Activated T-helper 1 cell treated with Interleukin-2 at 50 U/mL for 16 hours (primary cell): Measurements from ENCODE around the gene LEO1.

Experiments
- DNase-seq: peaks from one replicate; pipeline ENCODE4 v3.0.0-alpha.2; 2020; ENCODE audit warnings: low read depth

The LEO1 gene

DNA sequence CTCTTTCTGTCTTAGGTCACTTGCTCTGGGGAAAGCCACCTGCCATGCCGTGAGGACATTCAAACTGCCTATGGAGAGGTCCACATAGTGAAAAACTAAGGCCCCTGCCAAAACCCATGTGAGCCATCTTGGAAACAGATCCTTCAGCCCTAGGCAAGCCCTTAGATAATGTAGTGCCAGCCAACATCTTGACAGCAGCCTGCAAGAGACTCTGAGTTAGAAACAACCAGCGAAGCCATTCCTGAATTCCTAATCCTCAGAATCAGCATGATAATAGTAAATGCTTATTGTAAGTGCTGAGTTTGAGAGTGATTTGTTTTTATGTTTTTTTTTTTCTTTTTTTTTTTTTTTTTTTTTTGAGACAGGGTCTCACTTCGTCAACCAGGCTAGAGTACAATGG is 40.6 kb downstream of the LEO1 start:
- no peak for DNase-seq

DNA sequence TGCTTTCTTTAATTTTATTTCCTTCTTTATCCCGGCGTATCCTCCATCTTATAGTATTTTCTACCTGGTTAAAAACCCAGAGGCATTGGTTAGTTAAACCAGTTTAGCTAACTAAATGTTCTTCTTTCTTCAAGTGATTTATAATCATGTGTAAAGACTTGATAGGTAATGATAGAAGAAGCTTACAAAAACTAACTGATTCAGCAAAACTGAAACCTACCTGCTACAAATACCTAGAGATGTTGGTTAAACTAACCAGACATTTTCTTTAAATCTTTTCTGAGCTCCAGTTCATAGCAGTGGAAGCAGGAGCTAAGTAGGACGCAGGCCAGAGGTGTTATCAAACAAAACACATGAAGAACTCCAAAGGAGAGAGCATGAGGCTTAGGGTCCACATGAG is 44.8 kb downstream of the LEO1 start:
- no peak for DNase-seq

DNA sequence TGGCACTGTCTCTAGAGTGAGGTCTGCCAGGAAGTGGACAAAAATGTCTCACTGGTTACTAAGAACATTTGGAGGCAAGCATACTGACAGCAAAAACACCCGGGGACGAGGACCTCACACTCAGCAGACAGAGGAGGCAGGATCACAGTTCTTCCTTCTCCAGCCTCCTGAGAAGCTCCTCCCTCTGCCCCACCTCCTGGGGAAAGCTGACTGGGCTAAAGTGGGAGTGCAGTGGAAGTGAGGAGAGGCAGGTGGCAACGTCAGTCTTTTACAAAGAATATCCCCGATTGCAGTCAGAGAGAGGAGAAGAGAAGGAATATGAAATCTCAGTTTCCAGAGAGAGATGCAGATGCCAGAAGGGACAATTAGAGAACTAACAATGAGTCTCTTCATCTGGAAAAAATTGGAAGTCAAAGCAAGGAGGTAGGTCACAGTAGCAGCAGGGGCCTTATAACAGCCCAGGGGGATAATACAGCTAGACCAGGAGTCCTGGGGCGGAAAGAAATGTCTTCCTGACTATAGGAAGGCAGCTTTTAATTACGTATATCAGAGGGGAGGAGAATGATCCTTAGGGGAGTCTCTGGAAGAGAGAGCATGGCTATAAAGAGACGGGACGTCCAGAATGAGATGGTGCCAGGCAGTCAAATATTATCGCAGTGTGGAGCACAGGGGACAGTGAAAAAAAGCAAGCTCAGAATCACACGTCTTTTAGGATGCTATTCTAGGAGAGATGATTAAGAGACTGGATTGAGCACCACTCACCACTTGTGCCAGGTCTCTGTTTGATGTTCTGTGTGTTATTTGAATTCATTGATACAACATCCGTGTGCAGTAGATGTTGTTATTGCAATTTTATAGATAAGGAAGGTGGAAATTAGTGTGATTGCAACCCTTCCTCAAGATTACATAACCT is 47.2 kb downstream of the LEO1 start:
- DNase-seq = no peak

DNA sequence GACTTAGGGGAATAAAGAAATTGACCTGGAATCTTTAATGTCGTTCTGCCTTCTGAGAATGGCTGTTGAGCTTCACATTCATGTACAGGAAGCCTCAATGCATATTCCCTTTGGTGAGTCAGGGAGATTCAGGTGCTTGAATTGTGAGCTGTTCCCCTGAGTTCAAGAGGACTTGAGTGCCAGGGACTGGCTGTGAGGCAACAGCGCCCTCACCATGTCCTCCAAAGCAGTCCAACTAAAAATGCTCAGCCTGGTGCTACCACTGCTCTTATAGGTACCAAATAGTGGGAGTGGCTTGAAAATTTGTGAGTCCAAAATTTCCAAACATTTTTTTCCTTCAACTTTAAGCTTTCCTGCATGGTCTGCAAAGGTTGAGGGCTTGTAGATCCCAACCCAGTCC is 54.1 kb downstream of the LEO1 start:
- DNase-seq = no peak

DNA sequence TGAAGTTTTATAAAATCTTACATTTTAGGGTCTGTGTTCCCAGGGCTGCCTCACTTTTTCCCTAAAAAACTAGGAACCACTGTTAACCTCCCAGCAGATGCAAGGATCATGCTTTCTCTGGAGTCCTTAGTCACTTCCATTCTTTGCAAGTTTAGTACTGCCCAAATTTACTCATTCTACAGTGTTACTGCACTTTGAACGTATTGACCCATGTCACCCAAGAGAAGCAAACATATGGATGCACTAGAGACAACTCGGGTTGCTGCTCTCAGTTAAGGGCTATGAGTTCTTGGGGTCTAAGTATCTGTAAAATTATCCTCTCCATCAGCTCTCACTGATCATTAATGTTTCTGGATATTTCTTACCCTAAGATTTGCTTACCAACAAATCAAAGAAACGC is 59.0 kb downstream of the LEO1 start:
- no peak for DNase-seq

DNA sequence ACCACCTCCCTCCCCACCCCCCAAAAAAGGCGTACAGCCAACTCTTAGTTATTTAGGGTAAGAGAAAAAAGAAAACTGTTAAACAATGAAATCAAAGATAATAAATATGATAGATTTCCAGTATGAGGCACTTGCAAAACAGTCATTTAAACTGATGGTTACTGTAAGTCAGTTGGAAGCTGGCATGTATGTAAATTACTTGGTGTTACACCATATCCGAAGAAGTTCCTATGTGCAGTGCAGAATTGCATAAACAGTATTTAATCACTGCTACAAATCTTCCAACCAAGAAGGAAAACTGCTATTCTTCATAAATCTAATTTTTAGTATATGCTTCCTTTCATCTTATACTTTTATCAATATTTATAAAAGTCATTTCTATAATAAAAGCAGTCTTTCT is 62.0 kb downstream of the LEO1 start:
- no peak for DNase-seq

DNA sequence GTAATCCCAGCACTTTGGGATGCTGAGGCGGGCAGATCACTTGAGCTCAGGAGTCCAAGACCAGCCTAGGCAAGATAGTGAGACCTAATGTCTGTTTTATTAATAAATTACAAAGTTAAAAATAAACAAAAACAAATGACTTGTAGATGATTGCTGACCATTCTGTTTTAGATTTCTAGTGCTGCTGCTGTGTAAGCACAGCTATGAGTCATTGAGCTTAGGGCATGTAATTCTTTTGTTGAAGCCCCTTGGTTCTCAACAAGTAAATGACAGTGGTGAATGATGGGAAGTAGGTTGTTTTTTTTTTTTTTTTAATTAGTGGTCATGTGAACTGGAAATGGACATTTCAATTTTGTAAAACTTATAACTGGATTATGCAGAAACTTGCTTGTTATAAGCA is 63.3 kb downstream of the LEO1 start:
- DNase-seq = no peak

DNA sequence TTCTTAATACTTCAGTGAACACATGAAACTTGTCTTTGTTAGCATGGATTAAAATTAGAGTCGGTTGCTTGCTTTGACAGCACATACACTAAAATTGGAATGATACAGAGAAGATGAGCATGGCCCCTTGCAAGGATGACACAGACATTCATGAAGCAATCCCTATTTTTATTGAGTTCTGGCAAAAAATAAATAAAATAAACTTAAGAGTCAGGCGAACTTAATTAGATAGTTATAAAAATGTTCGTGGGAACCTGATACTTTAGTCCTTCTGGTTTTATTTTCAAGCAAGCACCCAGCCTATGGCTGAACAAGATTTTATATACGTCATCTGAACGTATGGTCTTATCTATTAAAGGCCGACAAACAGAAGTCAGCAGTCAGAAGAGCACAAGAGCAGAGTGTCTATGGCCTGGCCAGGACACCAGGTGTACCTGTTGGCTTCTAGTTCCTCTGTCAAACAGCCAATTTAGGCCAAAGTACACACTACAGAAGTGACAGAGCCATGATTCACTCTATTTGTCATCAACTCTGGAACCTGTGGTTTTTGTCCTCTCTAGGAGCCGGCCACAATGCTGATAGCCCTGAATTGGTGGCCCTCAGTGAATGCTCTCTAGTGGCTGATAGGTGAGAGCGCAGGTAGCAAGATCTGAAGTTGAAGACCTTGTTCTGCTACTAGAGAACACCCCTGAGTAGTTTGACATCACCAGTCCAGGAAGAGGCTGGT is 64.3 kb downstream of the LEO1 start:
- DNase-seq = no peak

DNA sequence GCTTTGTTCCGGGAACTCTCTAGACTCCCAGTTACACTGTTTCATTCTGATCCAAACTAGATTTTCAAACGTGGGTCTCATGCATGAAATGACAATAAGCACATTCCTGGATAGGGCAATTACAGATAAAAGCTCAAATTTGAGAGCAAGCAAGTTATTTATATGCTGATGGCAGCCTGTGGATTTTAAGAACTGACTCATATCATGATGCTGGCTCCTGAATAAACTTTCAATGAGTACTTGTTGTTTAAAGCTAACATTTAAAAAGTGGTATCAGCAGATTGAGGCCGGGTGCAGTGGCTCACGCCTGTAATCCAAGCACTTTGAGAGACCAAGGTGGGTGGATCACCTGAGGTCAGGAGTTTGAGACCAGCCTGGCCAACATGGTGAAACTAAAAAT is 66.6 kb downstream of the LEO1 start:
- no peak for DNase-seq

DNA sequence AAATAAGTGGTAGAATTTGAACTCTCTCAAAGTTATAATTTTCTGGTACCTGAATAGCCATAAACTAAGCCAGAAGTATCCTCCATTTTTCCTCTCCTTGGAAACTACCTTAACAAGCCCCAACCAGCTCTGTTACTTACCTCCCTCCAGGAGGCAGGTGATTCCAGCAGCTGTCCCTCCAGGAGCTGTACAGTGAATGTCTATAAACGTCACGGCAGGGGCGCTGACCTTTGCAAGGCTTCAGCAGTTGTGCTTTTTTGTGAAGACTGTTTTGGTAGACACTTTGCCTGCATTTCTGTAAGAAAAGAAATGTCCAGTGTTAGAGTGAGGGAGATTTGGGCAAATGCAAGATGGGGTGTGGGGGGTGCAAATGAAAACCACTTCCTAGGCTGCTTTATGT is 67.2 kb downstream of the LEO1 start:
- no peak for DNase-seq

DNA sequence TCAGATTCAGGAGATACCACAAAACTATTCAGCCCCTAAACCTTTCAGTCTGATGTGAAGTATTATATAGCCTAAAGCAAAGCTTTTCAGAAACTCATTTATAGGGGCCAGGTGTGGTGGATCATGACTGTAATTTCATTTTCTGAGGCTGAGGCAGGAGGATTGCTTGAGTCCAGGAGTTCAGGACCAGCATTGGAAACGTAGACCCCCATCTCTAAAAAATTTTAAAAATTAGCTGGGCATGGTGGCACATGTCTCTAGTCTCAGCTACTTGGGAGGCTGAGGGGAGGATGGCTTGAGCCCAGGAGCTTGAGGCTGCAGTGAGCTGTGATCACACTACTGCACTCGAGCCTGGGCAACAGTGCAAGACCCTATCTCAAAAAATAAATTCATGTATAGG is 82.1 kb downstream of the LEO1 start:
- DNase-seq = no peak

DNA sequence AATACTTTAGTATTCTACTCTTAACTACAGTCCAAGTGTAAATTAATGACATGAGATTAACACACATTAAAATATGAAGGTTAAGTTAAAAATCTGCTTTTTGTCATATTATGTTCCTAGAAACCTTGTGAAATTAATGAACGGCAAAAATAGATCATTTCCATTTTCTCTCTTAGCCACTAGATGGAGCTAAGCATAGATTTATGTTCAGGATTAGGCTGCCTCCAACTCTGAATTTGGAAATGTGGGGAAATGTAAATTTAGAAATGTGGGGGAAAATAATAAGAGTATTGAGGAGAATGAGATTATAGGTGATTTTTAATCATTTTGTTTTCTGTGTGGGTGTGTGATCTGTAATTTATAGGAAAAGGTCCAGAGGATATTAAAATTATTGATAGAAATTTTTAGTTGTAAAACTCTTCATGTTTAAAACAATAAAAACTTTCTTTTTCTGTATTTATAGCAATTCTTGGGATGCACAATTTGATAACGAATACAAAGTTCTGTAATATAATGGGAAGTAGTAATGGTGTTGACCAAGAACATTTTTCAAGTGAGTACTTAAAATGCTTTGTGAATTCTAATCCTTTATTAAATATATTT is 82.9 kb downstream of the LEO1 start:
- no peak for DNase-seq
